ENCODE measurements around the gene GNE.

Gene GNE

DNA sequence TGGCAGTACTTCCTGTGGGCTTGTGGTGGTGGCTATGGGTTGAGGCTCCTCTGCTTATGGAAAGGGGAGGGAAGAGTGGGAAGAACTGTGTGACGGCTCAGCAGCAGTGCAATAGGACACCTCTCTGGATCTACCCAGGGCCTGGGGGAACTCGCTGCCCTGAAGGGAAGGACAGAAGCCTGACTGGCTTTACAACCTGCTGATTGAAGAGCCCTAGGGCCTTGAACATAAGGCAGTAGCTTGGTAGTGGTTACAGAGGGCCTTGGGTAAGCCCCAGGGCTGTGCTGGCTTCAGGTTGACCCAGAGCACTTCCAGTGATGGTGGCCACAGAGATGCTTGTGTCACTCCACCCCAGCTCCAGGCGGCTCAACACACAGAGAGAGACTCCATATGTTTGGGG lies 83.5 kb downstream of the GNE start (continued):
- TF ChIP-seq ZNF302 (tag by site-specific recombination; IDR thresholded peaks at IDR 0.05; ENCODE audit: low read depth) = no peak
- TF ChIP-seq, protein P1, sequence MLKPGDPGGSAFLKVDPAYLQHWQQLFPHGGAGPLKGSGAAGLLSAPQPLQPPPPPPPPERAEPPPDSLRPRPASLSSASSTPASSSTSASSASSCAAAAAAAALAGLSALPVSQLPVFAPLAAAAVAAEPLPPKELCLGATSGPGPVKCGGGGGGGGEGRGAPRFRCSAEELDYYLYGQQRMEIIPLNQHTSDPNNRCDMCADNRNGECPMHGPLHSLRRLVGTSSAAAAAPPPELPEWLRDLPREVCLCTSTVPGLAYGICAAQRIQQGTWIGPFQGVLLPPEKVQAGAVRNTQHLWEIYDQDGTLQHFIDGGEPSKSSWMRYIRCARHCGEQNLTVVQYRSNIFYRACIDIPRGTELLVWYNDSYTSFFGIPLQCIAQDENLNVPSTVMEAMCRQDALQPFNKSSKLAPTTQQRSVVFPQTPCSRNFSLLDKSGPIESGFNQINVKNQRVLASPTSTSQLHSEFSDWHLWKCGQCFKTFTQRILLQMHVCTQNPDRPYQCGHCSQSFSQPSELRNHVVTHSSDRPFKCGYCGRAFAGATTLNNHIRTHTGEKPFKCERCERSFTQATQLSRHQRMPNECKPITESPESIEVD (tag by site-specific recombination; IDR thresholded peaks at IDR 0.05) = no peak
- TF ChIP-seq ZNF37A (tag by site-specific recombination; IDR thresholded peaks at IDR 0.05) = no peak

DNA sequence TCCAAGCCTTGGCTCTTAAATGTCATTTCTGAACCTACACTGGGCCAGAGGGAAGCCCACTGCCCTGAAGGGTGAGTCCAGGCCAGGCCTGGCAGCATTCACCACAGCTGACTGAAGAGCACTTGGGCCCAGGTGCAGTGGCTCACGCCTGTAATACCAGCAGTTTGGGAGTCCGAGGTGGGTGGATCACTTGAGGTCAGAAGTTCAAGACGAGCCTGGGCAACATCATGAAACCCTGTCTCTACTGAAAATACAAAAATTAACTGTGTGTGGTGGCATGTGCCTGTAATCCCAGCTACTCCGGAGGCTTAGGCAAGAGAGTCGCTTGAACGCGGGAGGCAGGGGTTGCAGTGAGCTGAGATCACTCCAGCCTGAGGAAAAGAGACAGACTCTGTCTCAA lies 84.0 kb downstream of the GNE start:
- CTCF ChIA-PET = interaction anchor here (2.2 kb wide), 1 partner anchor 72 kb away, joined by 8 read pairs; no protein-coding TSS in a partner anchor
- Histone ChIP-seq H3K9me3 (ENCODE audit: control insufficient read depth, insufficient read depth, low read depth, low read length) (no peaks in the 10 kb centered on the region), H3K4me1 (ENCODE audit: control insufficient read depth, insufficient read depth, low read length) (no peaks in the 10 kb centered on the region), H3K4me3 (ENCODE audit: low read depth, low read length) (no peak overlapping the region), H3K27ac (ENCODE audit: extremely low read depth, low read depth, low read length) (no peak overlapping the region), H3K36me3 (ENCODE audit: control insufficient read depth in 2 of 2, insufficient read depth in 1 of 2, low read length in 2 of 2) (no peaks in the 10 kb centered on the region)
- TF ChIP-seq ZNF792 (tag by site-specific recombination; IDR thresholded peaks at IDR 0.05) (no peak), ZNF626 (tag by site-specific recombination; IDR thresholded peaks at IDR 0.05) (no peak), YY1 (tag by site-specific recombination; IDR thresholded peaks at IDR 0.05) (no peak), SP3 (tag by site-specific recombination; IDR thresholded peaks at IDR 0.05) (no peak), ZNF184 (tag by site-specific recombination; IDR thresholded peaks at IDR 0.05) (no peak), ZNF146 (tag by site-specific recombination; IDR thresholded peaks at IDR 0.05) (no peak), ZFP37 (tag by site-specific recombination; IDR thresholded peaks at IDR 0.05) (no peak), ZNF175 (tag by site-specific recombination; IDR thresholded peaks at IDR 0.05) (no peak), ZNF600 (tag by site-specific recombination; IDR thresholded peaks at IDR 0.05) (no peak), ZNF777 (tag by site-specific recombination; IDR thresholded peaks at IDR 0.05; ENCODE audit: borderline replicate concordance) (no peak)
- TF ChIP-seq, protein P2, sequence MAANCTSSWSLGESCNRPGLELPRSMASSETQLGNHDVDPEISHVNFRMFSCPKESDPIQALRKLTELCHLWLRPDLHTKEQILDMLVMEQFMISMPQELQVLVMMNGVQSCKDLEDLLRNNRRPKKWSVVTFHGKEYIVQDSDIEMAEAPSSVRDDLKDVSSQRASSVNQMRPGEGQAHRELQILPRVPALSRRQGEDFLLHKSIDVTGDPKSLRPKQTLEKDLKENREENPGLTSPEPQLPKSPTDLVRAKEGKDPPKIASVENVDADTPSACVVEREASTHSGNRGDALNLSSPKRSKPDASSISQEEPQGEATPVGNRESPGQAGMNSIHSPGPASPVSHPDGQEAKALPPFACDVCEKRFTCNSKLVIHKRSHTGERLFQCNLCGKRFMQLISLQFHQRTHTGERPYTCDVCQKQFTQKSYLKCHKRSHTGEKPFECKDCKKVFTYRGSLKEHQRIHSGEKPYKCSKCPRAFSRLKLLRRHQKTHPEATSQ (tag by site-specific recombination; IDR thresholded peaks at IDR 0.05) = no peak
- TF ChIP-seq, protein P3, sequence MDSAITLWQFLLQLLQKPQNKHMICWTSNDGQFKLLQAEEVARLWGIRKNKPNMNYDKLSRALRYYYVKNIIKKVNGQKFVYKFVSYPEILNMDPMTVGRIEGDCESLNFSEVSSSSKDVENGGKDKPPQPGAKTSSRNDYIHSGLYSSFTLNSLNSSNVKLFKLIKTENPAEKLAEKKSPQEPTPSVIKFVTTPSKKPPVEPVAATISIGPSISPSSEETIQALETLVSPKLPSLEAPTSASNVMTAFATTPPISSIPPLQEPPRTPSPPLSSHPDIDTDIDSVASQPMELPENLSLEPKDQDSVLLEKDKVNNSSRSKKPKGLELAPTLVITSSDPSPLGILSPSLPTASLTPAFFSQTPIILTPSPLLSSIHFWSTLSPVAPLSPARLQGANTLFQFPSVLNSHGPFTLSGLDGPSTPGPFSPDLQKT (IDR thresholded peaks at IDR 0.05; ENCODE audit: borderline replicate concordance, low read depth, low read length) = no peak
- TF ChIP-seq, protein P4, sequence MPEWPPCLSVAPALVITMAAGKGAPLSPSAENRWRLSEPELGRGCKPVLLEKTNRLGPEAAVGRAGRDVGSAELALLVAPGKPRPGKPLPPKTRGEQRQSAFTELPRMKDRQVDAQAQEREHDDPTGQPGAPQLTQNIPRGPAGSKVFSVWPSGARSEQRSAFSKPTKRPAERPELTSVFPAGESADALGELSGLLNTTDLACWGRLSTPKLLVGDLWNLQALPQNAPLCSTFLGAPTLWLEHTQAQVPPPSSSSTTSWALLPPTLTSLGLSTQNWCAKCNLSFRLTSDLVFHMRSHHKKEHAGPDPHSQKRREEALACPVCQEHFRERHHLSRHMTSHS (tag by site-specific recombination; IDR thresholded peaks at IDR 0.05) = no peak
- POLR2A ChIA-PET = interaction anchor here (2.4 kb wide), 1 partner anchor 16 kb away, joined by 12 read pairs; the partner anchor contains the start of gene CLTA

DNA sequence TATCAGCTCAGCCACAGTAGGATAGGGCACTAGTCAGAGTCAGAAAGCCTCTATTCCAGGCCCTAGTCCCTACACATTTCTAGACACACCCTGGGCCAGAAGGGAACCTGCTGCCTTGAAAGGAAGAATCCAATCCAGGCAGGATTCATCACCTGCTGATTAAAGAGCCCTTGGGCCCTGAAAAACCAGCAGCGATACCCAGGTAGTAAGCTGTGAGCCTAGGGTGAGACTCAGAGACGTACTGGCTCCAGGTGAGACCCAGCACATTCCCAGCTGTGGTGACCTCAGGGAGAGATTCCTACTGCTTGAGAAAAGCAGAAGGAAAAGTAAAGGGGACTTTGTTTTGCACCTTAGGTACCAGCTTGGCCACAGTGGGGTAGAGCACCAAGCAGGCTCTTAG lies 84.4 kb downstream of the GNE start:
- H3K4me1 ChIP-seq (ENCODE audit: control insufficient read depth, insufficient read depth, low read length) = no peaks in the 10 kb centered on the region
- TF ChIP-seq EGR2 (tag by site-specific recombination; IDR thresholded peaks at IDR 0.05; ENCODE audit: low read depth) (no peak), ZNF155 (tag by site-specific recombination; IDR thresholded peaks at IDR 0.05) (no peak), ZNF426 (tag by site-specific recombination; IDR thresholded peaks at IDR 0.05) (no peak)
- POLR2A ChIA-PET = interaction anchor here (2.4 kb wide), 1 partner anchor 16 kb away, joined by 12 read pairs; the partner anchor contains the start of gene CLTA
- no peaks in the 10 kb centered on the region for H3K36me3 ChIP-seq (ENCODE audit: control insufficient read depth in 2 of 2, insufficient read depth in 1 of 2, low read length in 2 of 2)
- H3K9me3 ChIP-seq (ENCODE audit: control insufficient read depth, insufficient read depth, low read depth, low read length) = no peaks in the 10 kb centered on the region
- CTCF ChIA-PET = interaction anchor here (0.6 to 2.2 kb wide), 2 partner anchors 71 to 1958 kb away, joined by 3 to 8 read pairs; no protein-coding TSS in a partner anchor
- no peak overlapping the region for H3K4me3 ChIP-seq (ENCODE audit: low read depth, low read length)
- no peak overlapping the region for H3K27ac ChIP-seq (ENCODE audit: extremely low read depth, low read depth, low read length)
